Stimulated activated CD8-positive, alpha-beta memory T cell treated with anti-CD3 and anti-CD28 coated beads, Interleukin-4, amount 100 ng/mL, for 48 hours (primary cell): ENCODE data around the gene CCDC112.

ENCODE experiments used
- DNase-seq: peaks from one replicate; pipeline ENCODE4 v3.0.0-alpha.2; 2020

CCDC112 gene

GRCh38 chr5:115313632-115314031 lies 17.2 kb upstream of the CCDC112 start:
- DNase-seq, result no peak

- no peak for DNase-seq
Measured at GRCh38 chr5:115313052-115313451, 16.6 kb upstream of the CCDC112 start.

GRCh38 chr5:115309751-115310370 lies 13.4 kb upstream of the CCDC112 start:
- no peak for DNase-seq

GRCh38 chr5:115308815-115309214 lies 12.4 kb upstream of the CCDC112 start:
- no peak for DNase-seq

GRCh38 chr5:115306011-115306536 lies 9.6 kb upstream of the CCDC112 start:
- no peak for DNase-seq

- no peak for DNase-seq
Measured at GRCh38 chr5:115304496-115304895, 8.0 kb upstream of the CCDC112 start.

- no peak for DNase-seq
Measured at GRCh38 chr5:115298811-115299210, 2.4 kb upstream of the CCDC112 start.

- DNase-seq, result no peak
Measured at GRCh38 chr5:115297031-115297430, 577 bp upstream of the CCDC112 start.

- no peak for DNase-seq
Measured at GRCh38 chr5:115295777-115296123, 704 bp downstream of the CCDC112 start.

GRCh38 chr5:115291397-115291796 lies 5.1 kb downstream of the CCDC112 start:
- no peak for DNase-seq

- DNase-seq, result no peak
Measured at GRCh38 chr5:115289104-115289503, 7.3 kb downstream of the CCDC112 start.

- DNase-seq, result no peak
Measured at GRCh38 chr5:115284021-115284420, 12.4 kb downstream of the CCDC112 start.

- DNase-seq, result no peak
Measured at GRCh38 chr5:115282131-115282530, 14.3 kb downstream of the CCDC112 start.

- DNase-seq, result no peak
Measured at GRCh38 chr5:115274584-115274983, 21.9 kb downstream of the CCDC112 start.

GRCh38 chr5:115272297-115272958 lies 24.0 kb downstream of the CCDC112 start:
- no peak for DNase-seq

- DNase-seq, result no peak
Measured at GRCh38 chr5:115271295-115272050, 25.0 kb downstream of the CCDC112 start.

- DNase-seq, result no peak
Measured at GRCh38 chr5:115267617-115268016, 28.8 kb downstream of the CCDC112 start.

GRCh38 chr5:115265220-115265619 lies 31.2 kb downstream of the CCDC112 start:
- DNase-seq, result no peak

- no peak for DNase-seq
Measured at GRCh38 chr5:115264786-115265185, 31.7 kb downstream of the CCDC112 start.

- no peak for DNase-seq
Measured at GRCh38 chr5:115263078-115263380, 33.4 kb downstream of the CCDC112 start.

GRCh38 chr5:115262321-115263077 lies 34.0 kb downstream of the CCDC112 start, which contains the start of gene PGGT1B:
TSS of gene PGGT1B (minus strand) at chr5:115262877. CDS start at chr5:115262851, 26 bp downstream.
- peak; percentile 82 for DNase-seq

GRCh38 chr5:115262011-115262320 lies 34.5 kb downstream of the CCDC112 start:
- DNase-seq, result no peak

- DNase-seq, result no peak
Measured at GRCh38 chr5:115260248-115260647, 36.2 kb downstream of the CCDC112 start.
